GM12801 (cell line): ENCODE data around the gene FN3KRP.

ENCODE experiments used
- TF ChIP-seq, protein P1 (sequence below): IDR thresholded peaks from one replicate; pipeline ENCODE4 v1.5.1; 2011; ENCODE audit warnings: control low read depth; ENCODE audit not compliant: insufficient read length; ENCODE audit errors: extremely low read depth

FN3KRP gene

DNA sequence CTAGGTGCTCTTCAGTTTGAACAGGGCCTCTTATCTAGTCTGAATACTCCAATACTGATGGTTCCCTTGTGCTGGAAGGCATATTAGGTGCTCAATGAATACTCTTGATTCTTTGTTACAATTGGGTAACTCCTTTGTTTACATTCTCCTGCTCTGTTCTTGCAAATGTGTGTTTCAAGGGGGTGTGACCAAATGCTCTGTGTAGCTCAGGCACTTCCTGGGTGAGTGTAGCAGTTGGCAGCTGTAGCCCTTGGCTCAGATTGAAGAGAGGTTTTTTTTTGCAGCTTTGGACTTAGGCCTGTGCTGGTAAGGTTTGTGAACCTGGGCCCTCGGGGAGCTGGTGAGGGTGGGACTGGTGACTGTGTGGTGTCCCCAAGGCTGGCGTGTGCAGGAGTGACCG, 55.5 kb downstream of the FN3KRP start:
- TF ChIP-seq, protein P1, sequence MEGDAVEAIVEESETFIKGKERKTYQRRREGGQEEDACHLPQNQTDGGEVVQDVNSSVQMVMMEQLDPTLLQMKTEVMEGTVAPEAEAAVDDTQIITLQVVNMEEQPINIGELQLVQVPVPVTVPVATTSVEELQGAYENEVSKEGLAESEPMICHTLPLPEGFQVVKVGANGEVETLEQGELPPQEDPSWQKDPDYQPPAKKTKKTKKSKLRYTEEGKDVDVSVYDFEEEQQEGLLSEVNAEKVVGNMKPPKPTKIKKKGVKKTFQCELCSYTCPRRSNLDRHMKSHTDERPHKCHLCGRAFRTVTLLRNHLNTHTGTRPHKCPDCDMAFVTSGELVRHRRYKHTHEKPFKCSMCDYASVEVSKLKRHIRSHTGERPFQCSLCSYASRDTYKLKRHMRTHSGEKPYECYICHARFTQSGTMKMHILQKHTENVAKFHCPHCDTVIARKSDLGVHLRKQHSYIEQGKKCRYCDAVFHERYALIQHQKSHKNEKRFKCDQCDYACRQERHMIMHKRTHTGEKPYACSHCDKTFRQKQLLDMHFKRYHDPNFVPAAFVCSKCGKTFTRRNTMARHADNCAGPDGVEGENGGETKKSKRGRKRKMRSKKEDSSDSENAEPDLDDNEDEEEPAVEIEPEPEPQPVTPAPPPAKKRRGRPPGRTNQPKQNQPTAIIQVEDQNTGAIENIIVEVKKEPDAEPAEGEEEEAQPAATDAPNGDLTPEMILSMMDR: no peak

DNA sequence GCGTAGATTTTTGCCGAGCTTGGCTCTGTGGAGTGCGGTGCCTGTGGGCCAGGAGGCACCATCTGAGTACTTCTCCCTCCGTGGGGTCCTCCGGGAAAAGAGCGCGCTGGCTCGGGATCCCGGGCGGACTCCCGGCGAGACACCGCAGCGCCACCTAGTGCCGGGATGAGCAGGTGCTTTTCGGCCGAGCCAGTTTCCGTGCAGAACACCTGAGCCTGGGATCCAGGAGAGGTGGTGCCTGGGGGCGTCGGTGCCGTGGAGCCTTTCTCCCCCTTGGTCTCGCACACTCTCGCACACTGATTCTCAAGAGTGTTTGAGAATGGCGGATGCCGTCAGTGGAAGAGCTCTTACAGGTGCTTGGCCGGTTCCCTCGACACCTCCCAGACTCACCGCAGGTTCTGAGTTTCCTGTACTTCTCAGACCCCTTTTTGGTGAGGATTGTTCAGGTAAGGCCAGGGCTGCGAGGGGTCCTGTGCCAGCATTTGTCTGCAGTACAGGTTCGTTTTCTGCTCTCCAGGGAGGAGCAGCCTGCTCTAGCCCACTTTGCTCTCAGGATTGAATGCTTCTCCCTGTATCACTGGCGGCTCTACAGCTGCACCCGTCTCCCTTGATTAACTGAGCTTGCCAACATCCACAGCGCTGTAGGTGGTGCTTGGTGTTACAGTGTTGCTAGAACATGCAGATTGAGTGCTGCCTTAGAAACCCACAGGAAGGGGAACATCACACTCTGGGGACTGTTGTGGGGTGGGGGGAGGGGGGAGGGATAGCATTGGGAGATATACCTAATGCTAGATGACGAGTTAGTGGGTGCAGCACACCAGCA, 58.7 kb downstream of the FN3KRP start:
- TF ChIP-seq, protein P1: no peak

DNA sequence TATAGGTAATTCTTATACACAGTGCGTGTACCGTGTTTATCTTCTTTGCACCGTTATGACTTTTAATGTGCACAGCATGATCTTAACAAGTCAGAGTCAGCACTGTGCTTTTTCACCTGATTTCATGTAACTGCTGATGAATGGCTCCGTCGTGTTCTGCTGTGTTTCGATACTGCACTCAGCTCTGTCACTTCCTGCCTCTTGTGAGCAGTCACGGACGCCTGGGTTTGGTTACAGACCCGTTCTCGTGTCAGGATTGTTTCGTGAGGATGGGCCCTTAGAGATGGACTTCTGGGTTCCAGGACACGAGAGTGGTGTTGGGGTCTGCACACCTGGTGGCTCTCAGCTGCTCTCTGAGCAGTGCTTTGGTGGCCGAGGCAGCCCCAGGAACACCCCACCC, 59.9 kb downstream of the FN3KRP start:
- TF ChIP-seq, protein P1: no peak
